ENCODE results near the gene MYG1.
"Not testable (repeated sequence)": the region's sequence is repeated elsewhere in the genome, so short reads cannot be mapped to it uniquely, and the experiment has no call there.

Gene MYG1

DNA sequence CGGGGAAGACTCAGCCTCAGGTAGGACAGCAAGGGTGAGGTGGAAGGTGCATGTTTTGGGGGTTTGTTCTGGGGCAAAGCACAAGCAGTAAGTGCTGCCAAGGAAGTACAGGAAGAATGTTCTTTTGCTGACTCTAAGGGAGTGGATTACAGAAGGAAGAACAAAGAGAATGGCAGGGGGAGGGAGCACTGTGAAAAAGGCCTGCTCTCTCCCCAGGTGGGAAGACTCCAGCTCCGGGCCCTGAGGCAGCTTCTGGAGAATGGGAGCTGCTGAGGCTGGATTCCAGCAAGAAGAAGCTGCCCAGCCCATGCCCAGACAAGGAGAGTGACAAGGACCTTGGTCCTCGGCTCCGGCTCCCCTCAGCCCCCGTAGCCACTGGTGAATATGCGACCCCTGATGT lies 11.2 kb upstream of the MYG1 start:
- TF ChIP-seq, protein P1, sequence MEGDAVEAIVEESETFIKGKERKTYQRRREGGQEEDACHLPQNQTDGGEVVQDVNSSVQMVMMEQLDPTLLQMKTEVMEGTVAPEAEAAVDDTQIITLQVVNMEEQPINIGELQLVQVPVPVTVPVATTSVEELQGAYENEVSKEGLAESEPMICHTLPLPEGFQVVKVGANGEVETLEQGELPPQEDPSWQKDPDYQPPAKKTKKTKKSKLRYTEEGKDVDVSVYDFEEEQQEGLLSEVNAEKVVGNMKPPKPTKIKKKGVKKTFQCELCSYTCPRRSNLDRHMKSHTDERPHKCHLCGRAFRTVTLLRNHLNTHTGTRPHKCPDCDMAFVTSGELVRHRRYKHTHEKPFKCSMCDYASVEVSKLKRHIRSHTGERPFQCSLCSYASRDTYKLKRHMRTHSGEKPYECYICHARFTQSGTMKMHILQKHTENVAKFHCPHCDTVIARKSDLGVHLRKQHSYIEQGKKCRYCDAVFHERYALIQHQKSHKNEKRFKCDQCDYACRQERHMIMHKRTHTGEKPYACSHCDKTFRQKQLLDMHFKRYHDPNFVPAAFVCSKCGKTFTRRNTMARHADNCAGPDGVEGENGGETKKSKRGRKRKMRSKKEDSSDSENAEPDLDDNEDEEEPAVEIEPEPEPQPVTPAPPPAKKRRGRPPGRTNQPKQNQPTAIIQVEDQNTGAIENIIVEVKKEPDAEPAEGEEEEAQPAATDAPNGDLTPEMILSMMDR (conservative IDR thresholded peaks at IDR 0.05; ENCODE audit: low read depth, low read length), result no peak
- no peak overlapping the region for H3K4me3 ChIP-seq (ENCODE audit: low read length)
- DNase-seq (ENCODE audit: low read depth), result no peak

DNA sequence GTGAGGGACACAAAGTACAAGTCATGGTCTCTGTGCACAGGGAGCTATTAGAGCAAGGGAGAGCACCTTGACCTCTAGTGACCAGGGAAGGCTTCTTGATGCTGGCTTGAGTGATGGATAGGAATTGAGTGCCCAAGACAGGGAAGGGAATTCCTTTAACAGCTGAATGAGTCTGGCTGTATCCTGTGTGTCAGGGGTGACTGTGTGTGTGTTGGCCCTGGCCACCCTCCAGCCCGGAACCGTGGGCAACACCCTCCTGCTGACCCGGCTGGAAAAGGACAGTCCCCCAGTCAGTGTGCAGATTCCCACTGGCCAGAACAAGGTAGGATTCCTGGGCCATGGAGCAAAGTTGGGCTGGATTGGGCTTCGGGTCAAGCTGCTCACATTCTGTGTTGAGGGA lies 9.6 kb upstream of the MYG1 start:
- DNase-seq (ENCODE audit: low read depth), result no peak
- TF ChIP-seq, protein P1 (conservative IDR thresholded peaks at IDR 0.05; ENCODE audit: low read depth, low read length), result no peak
- H3K4me3 ChIP-seq (ENCODE audit: low read length), result no peak overlapping the region

DNA sequence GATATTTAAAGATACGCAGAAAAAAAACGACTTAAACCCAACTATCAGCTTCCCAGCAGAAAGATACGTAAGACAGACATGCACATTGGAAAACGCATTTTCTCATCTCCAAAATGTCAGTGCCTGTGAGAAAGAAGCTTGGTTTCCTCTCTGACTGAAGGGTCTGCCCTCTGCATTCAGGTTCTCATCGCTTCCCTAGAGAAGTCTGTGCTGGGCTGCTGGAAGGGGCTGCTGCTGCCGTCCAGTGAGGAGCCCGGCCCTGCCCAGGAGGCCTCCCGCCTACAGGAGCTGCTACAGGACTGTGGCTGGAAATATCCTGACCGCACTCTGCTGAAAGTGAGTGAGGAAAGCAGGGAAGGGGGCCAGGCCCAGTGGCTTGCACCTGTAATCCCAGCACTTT lies 8.8 kb upstream of the MYG1 start:
- TF ChIP-seq, protein P1 (conservative IDR thresholded peaks at IDR 0.05; ENCODE audit: low read depth, low read length), result no peak
- no peak for DNase-seq (ENCODE audit: low read depth)
- H3K4me3 ChIP-seq (ENCODE audit: low read length), result no peak overlapping the region

DNA sequence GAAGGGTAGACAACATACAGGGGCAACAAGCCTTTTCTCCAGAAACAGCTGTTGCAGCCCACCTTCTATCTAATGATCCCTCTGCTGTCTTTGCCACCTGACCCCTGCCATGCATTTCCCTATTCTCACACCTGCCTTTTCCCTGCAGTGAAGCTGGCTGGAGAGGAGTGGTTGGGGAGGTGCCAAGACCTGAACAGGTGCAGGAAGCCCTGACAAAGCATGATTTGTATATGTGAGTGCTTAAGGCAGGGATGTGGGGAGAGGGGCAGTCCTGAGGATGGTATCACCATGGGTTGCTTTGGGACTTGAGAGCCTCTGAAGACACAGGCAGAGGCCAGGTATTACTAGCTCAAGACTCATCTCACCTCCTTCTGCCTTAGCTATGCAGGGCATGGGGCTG lies 7.1 kb upstream of the MYG1 start:
- TF ChIP-seq, protein P1 (conservative IDR thresholded peaks at IDR 0.05; ENCODE audit: low read depth, low read length), result no peak
- DNase-seq (ENCODE audit: low read depth), result no peak
- H3K4me3 ChIP-seq (ENCODE audit: low read length), result no peak overlapping the region

DNA sequence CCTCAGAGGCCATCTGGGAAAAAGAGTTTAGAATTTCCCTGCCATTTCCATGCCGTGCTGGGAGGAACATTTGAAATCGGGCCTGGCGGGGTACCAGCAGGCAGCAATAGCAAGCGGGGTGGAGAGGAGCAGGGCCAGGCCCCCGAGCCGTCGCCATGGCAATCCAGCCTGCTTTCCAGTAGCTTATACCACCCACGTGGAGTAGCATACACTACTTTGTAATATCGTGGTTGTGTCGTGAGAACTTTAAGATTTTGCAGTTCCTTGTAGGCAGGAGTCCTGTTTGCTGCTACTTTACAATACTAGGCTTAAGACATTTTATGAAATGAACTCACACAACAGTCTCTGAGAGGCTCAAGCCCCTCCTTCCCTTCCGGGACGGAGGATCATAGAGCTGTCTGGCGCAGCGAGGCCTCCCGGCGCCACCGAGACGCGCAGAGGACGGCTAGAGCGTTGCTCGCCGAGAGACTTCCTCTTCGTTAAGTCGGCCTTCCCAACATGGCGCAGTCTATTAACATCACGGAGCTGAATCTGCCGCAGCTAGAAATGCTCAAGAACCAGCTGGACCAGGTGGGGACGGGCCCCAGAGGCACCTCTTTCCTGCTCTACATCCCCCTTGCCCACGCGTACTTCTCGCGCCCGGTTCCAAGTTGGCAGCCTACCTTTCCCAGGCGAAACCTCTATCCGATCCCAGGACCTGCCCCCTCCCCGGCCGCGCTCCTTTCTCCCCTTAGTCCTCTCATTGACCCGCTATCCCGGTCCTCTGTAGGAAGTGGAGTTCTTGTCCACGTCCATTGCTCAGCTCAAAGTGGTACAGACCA lies 4.2 kb upstream of the MYG1 start, which contains the start of gene PFDN5:
Gene PFDN5 (plus strand): TSS at position 473 of the 821 bp plus-strand sequence. CDS start 26 bp downstream, at position 499.
- H3K4me3 ChIP-seq (ENCODE audit: low read length), result peak within 1 kb of the TSS; percentile 99
- TF ChIP-seq, protein P1 (conservative IDR thresholded peaks at IDR 0.05; ENCODE audit: low read depth, low read length), result no peak
- peak; percentile 73 for DNase-seq (ENCODE audit: low read depth)

DNA sequence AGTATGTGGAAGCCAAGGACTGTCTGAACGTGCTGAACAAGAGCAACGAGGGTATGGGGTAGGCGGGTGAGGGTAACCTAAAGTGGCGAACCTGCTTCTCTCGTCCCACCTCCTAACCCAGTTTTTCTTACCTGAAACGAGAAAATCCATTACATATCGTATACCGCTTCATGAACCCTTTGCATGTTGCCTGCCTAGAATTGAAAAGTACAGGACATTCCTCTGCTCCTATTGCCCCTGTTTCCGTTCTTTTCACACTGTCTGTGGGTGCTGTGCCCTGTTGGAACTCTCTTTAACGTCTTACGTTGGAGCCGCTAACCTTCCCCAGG lies 3.6 kb upstream of the MYG1 start:
- TF ChIP-seq, protein P1 (conservative IDR thresholded peaks at IDR 0.05; ENCODE audit: low read depth, low read length), result no peak
- peak overlapping the region; percentile 99 for H3K4me3 ChIP-seq (ENCODE audit: low read length)
- DNase-seq (ENCODE audit: low read depth), result no peak

DNA sequence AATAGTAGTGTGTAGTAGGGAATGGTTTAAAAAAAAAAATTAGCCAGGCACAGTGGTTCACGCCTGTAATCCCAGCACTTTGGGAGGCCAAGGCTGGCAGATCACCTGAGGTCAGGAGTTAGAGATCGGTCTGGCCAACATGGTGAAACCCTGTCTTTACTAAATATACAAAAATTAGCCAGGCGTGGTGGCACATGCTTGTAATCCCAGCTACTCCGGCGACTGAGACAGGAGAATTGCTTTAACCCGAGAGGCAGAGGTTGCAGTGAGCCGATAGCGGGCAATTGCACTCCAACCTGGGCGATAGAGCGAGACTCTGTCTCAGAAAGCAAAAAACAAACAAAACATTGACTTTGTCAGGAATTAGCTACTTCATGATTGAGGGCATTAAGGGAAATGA lies 2.4 kb upstream of the MYG1 start:
- not testable (repeated sequence) for H3K4me3 ChIP-seq (ENCODE audit: low read length); DNase-seq (ENCODE audit: low read depth)

Data from retinal pigment epithelial cell (primary cell).